ES-I3 (cell line): ENCODE data around the gene ZNRD2.

Experiments used
- H3K36me3 ChIP-seq: 2 replicates; pipeline ENCODE4 v1.6.1; 2013; ENCODE audit warnings: mild to moderate bottlenecking, low read length, control low read depth, moderate library complexity; ENCODE audit not compliant: insufficient read depth
- H3K4me1 ChIP-seq: 2 replicates; pipeline ENCODE4 v1.6.1; 2013; ENCODE audit warnings: mild to moderate bottlenecking, control low read depth, low read length; ENCODE audit not compliant: insufficient read depth
- H3K9ac ChIP-seq: 2 replicates; pipeline ENCODE4 v1.6.1; 2013; ENCODE audit warnings: low read depth, mild to moderate bottlenecking, low read length, moderate library complexity
- H3K9me3 ChIP-seq: 2 replicates; pipeline ENCODE4 v1.6.1; 2013; ENCODE audit warnings: mild to moderate bottlenecking, low read length, moderate library complexity; ENCODE audit not compliant: control insufficient read depth, insufficient read depth

ZNRD2 gene

DNA sequence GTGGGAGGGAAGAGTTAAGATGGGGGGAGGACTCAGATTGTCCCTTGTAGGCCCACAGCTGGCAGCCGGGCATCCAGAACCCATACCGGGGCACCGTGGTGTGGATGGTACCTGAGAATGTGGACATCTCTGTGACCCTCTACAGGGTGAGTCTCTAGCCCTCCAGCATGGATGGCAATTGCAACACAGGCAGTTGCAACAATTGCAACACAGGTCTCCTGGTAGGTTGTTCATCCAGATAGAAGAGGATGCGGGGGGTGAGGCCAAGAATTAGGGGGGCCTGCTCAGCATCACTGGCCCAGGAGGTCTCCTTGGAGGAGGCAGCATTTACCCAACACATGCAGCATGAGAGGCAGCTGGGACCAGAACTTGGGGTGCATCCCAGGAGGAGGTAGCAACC, 9.0 kb downstream of the ZNRD2 start:
- Histone ChIP-seq H3K9ac (no peak overlapping the region), H3K9me3 (no peaks in the 10 kb centered on the region), H3K4me1 (peaks cover 11% of the 10 kb centered on the region; the same call in 1 of the 2 replicates), H3K36me3 (no peaks in the 10 kb centered on the region)

DNA sequence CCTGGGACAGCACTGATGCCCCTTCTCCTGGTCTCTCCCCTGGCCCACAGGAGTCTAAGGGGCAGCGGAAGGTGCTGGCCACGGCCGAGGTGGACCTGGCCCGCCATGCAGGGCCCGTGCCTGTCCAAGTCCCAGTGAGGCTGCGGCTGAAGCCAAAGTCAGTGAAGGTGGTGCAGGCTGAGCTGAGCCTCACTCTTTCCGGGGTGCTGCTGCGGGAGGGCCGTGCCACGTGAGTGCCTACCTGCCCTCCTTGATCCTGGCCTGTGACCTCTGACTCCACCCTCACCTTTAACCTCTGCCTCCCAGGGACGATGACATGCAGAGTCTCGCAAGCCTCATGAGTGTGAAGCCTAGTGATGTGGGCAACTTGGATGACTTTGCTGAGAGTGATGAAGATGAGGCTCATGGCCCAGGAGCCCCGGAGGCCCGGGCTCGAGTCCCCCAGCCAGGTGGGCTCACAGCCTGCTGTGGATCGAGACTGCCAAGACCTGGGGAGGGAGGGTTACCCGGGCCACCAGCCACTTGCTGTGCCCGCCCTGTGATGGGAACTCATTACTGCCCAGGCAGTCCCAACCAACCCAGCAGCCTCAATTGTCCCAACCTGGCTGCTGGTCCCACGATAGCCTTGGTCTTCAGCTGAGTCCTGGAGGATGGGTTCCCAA, 9.9 kb downstream of the ZNRD2 start:
- Histone ChIP-seq H3K36me3 (no peaks in the 10 kb centered on the region), H3K4me1 (peaks cover 8% of the 10 kb centered on the region; the same call in 1 of the 2 replicates), H3K9me3 (no peaks in the 10 kb centered on the region), H3K9ac (no peak overlapping the region)

DNA sequence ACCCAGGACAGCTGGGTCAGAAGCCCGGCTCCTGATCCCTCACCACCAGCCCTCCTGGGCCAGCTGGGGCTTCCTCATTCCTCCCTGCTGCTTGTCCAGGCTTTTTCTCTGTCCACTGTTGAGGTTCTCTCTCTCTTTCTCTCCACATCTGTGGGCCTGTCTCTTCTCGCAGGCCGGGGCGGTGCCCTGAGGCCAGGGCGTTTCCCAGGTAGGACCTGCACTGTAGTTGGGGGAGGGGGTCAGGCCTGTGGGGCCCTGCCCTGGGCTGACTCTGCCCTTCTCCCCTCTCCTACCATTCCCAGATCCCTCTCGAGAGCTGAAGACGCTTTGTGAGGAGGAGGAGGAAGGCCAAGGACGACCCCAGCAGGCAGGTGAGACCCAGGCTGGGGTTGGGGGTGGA, 10.5 kb downstream of the ZNRD2 start:
- Histone ChIP-seq H3K9me3 (no peaks in the 10 kb centered on the region), H3K9ac (no peak overlapping the region), H3K4me1 (peaks cover 4% of the 10 kb centered on the region; the same call in 1 of the 2 replicates)

DNA sequence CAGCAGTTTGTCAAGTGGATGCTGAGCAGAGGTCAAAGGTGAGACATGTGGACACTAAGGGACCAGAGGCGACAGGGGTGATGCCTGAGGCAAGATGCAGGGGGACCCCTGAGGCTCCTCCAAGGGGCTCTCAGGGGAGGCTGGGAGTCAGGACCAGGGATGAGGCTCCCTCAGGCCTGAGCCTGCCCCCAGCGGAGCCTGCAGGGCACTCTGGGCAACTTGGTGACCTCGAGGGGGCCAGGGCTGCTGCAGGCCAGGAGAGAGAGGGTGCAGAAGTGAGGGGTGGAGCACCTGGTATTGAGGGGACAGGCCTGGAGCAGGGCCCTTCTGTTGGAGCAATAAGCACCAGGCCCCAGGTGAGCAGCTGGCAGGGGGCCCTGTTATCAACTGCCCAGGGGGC, 11.7 kb downstream of the ZNRD2 start:
- Histone ChIP-seq H3K36me3 (no peaks in the 10 kb centered on the region), H3K4me1 (peaks cover 8% of the 10 kb centered on the region; the same call in 1 of the 2 replicates), H3K9me3 (no peaks in the 10 kb centered on the region), H3K9ac (no peak overlapping the region)

More for the DNA sequence above, 10.5 kb downstream of the ZNRD2 start:
- no peaks in the 10 kb centered on the region for H3K36me3 ChIP-seq

DNA sequence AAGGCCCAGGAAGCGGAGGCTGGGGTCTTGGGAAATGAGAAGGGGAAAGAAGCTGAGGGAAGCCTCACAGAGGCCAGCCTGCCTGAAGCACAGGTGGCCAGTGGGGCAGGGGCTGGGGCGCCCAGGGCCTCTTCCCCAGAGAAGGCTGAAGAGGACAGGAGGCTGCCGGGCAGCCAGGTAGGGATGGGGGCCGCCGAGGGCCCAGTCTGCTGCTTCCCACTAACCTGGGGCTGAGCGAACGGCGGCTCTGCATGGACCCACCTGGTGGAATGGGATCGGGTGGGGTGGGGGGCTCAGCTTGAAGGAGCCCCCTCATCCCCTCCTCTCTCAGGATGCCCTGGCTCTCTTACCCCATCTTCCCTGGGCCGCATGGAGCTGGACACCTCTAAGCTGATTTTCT, 13.3 kb downstream of the ZNRD2 start:
- Histone ChIP-seq H3K4me1 (peaks cover 18% of the 10 kb centered on the region; the same call in 1 of the 2 replicates), H3K36me3 (no peaks in the 10 kb centered on the region), H3K9ac (no peak overlapping the region), H3K9me3 (no peaks in the 10 kb centered on the region)

DNA sequence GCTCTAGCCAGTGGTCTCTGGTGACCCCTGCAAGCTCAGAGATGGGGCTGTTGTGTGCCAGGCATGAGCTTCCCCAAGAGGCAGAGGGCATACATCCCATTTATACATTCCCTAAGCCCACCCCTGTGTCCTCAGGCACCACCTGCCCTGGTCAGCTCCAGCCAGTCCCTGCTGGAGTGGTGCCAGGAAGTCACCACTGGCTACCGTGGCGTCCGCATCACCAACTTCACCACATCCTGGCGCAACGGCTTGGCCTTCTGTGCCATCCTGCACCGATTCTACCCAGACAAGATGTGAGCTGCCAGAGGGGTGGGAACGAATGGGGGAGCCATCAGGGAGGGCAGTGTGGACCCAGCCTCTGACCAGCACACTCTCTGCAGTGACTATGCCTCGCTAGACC, 13.8 kb downstream of the ZNRD2 start:
- no peaks in the 10 kb centered on the region for H3K9me3 ChIP-seq
- H3K36me3 ChIP-seq = no peaks in the 10 kb centered on the region
- peaks cover 18% of the 10 kb centered on the region; the same call in 1 of the 2 replicates for H3K4me1 ChIP-seq
- H3K9ac ChIP-seq = no peak overlapping the region

DNA sequence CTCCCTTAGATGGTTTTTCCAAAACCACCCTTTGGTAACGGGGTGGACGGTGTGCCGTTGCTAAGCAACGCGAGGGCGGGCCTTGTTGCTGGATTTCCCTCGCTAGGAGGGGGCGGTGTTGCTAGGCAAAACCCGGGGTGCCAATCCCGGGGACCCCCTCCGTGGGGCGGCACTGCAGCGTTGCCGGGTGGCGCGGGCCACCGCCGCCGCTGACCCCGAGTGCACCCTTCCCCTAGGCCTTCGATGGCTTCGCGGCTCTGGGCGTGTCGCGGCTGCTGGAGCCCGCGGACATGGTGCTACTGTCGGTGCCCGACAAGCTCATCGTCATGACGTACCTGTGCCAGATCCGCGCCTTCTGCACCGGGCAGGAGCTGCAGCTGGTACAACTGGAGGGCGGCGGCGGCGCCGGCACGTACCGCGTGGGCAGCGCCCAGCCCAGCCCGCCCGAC, 14.5 kb downstream of the ZNRD2 start:
- Histone ChIP-seq H3K36me3 (no peaks in the 10 kb centered on the region), H3K9ac (peak overlapping the region; percentile 47; the same call in 1 of the 2 replicates), H3K9me3 (no peaks in the 10 kb centered on the region), H3K4me1 (peaks cover 18% of the 10 kb centered on the region; the same call in 1 of the 2 replicates)

DNA sequence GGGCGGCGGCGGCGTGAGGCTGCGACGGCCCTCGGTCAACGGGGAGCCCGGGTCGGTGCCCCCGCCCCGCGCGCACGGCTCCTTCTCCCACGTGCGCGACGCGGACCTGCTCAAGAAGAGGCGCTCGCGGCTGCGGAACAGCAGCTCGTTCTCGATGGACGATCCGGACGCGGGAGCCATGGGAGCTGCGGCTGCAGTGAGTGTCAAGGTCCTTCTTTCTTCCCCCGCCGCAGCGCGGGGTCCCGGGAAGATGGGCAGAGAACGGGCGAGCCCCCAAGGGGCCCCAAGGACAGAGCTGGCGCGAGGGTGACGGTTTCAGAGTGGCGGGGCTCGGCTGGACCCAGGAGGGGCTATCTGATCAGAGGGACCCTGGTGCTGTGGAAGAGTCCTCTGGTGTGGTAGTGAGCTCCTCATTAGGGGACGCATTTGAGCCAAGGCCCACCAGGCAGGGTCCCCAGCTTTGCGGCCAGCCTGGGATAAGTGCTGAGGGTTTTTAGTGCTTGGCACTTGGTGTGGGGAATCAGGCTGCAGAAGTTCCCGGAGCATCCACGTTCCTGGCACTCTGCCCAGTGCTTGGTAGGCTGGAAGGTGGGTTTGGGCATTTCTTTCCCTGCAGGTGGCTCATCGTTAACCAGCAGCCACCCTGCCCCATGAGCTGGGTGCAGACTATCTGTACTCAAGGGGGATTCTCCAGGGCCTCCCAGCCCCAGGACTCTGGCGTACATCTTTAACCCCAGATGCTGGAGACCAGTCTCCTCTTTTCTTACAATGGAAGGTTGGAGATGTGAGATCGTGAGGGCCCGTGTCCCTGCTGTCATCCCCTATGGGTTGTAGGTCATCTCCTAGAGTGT, 15.3 kb downstream of the ZNRD2 start:
- Histone ChIP-seq H3K36me3 (no peaks in the 10 kb centered on the region), H3K9me3 (no peaks in the 10 kb centered on the region), H3K4me1 (peaks cover 21% of the 10 kb centered on the region; the same call in 1 of the 2 replicates), H3K9ac (no peak overlapping the region; the same call in 1 of the 2 replicates)

DNA sequence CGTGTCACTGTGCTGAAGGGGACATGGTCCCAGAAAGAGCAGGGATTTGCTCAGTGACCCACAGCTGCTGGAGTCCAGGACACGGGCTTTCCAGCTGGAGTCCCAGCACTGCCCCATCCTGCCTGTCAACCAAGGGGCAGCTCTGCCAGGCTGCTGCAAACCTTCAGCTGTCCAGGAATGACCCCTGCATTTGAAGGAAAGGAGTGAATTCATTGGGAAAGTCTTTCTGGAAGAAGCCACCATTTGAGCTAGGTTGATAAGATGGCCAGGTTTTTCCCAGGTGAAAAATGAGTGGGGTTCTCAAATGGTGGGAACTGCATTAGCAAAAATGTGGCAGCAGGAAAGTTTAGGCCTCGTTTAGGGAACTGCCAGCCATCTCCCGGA, 16.0 kb downstream of the ZNRD2 start:
- Histone ChIP-seq H3K4me1 (peaks cover 21% of the 10 kb centered on the region; the same call in 1 of the 2 replicates), H3K9ac (no peak overlapping the region), H3K36me3 (no peaks in the 10 kb centered on the region), H3K9me3 (no peaks in the 10 kb centered on the region)

DNA sequence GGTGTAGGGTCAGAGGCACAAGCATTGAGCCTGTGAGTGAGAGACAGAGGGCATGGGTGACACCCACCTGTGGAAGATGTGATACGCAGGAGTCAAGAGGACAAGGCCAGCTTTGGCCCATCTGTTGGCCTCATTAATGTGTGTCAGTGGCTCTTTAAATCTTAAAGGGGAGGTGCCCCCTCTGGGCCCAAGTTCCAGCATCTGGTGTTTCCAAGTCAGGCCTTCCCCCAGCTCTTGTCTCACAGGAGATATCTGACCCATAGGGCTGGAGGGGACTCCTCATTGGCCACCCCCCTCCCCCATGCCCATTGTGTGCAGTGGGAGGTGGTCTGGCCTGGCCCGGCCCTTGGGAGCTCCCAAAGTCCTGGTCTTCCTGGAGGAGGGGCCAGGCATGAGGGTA, 16.4 kb downstream of the ZNRD2 start:
- Histone ChIP-seq H3K4me1 (peaks cover 21% of the 10 kb centered on the region; the same call in 1 of the 2 replicates), H3K9ac (no peak overlapping the region), H3K36me3 (no peaks in the 10 kb centered on the region)

DNA sequence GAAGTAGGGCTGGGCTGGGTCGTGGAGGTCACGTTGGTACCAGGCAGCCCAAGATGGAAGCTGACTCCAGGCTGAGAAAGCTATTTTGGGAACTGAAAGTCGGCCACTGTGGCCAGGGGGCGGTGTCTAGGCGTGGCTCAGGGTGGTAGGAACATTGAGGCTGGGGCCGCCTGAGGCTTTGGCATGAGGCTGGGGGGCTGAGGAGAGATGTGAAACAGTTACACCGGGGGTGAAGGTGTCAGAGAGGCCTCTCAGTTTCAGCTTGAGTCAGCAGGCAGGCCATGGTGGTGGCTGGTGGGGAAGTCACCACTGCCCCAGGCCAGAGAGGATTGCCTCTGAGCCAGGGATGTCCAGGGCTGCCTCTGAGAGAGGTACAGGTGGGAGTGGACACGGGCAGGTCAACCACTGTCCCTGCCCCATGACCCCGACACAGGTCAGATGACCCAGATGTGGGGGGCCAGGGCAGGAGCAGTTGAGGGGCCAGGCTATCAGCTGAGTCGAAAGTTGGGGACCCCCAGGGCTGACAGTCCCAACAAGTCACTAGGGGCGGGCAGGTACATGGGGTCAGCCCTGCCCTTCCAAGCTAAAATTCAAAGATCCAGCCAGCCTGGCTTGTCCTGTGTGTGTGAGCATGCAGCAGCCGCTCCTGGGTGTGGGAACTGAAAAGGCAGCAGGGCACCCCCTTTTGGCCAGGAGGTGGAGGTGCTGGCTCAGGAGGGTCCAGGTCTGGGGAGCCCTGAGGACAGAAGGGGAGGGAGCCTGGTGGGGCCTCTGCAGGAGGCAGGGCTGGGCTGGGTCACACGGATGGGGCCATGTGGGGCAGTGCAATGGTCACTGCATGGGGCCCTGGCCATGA, 18.1 kb downstream of the ZNRD2 start:
- Histone ChIP-seq H3K9ac (no peak overlapping the region), H3K36me3 (no peaks in the 10 kb centered on the region), H3K4me1 (peaks cover 21% of the 10 kb centered on the region; the same call in 1 of the 2 replicates), H3K9me3 (no peaks in the 10 kb centered on the region)

More for the DNA sequence above, 16.4 kb downstream of the ZNRD2 start:
- no peaks in the 10 kb centered on the region for H3K9me3 ChIP-seq

DNA sequence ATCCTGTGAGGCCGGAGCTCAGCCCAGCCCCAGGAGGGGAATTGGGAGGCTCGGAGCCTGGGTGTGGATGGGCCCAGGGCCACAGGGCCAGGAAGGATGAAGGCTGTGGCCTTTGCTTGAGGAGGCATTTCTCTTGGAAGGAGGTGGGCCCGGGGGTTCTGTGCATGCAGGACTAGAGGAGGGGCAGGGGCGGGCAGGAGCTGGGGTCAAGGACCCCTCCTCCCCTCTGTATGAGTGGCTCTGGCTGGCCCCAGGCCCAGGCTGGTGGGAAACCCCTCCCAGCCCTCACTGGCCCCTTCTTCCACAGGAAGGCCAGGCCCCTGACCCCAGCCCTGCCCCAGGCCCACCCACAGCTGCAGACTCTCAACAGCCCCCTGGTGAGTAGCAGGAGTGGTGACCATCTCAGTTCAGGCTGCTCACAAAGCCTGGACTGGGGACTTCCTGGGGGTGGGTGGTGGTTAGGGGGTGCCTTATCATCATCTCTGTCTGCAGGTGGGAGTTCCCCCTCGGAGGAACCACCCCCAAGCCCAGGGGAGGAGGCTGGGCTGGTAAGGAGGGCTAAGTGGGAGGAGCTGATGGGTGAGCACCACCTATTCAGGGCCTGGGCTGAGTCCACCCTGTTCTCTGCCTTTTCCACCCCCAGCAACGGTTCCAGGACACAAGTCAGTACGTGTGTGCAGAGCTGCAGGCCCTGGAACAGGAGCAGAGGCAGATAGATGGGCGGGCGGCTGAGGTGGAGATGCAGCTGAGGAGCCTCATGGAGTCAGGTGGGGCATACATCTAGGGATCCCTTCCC, 19.4 kb downstream of the ZNRD2 start:
- H3K9me3 ChIP-seq = no peaks in the 10 kb centered on the region
- H3K4me1 ChIP-seq = peaks cover 21% of the 10 kb centered on the region; the same call in 1 of the 2 replicates
- H3K9ac ChIP-seq = no peak overlapping the region
- H3K36me3 ChIP-seq = no peaks in the 10 kb centered on the region

DNA sequence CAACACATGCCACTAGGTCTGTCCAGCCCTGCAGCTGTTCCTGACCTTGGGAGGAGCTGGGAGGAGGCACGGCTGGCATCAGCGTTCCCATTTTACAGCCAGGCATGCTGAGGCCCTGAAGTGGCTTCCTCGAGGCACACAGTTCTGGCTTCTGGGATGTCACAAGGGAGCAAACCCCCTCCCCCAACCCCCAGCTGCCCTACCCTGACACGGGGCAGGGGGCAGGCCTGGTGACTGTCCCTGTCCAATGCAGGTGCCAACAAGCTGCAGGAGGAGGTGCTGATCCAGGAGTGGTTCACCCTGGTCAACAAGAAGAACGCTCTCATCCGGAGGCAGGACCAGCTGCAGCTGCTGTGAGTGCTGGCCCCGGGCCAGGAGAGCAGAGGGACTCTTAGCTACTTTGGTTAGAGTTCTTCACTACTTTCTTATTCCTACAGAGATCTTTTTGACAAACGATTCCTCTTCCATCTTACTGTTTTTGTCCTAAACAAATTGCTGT, 20.0 kb downstream of the ZNRD2 start:
- Histone ChIP-seq H3K9me3 (no peaks in the 10 kb centered on the region), H3K9ac (no peak overlapping the region), H3K4me1 (peaks cover 21% of the 10 kb centered on the region; the same call in 1 of the 2 replicates), H3K36me3 (no peaks in the 10 kb centered on the region)
